Prostate gland (tissue), 2 donors: Measurements from ENCODE around the gene ERC2. TPM values are rescaled to one million over a fixed set of nuclear protein-coding genes. Genes with fewer than 3 reads are reported as not detected.

ENCODE experiments used
- DNase-seq: peaks from one replicate; pipeline ENCODE4 v3.0.0-alpha.2; 2019; ENCODE audit warnings: low spot score
- H3K27ac ChIP-seq, 2 donors: fragments of 200-600 bp; sonication (generic); 2 replicates each; pipeline ENCODE4 v1.5.1; 2017 to 2019
- H3K27me3 ChIP-seq: fragments of 200-600 bp; sonication (generic); replicated peaks from 2 replicates; pipeline ENCODE4 v1.5.1; 2019; ENCODE audit not compliant: insufficient read depth
- H3K36me3 ChIP-seq, 2 donors: fragments of 200-600 bp; sonication (generic); 1 replicate in 1 of 2; 2 replicates in 1 of 2; pipeline versions ENCODE4 v1.5.1 to v1.8.1; 2017 to 2019
- H3K4me1 ChIP-seq: fragments of 200-600 bp; sonication (generic); replicated peaks from 2 replicates; pipeline ENCODE4 v1.5.1; 2019
- H3K4me3 ChIP-seq, 2 donors: fragments of 200-600 bp; sonication (generic); 2 replicates each; pipeline ENCODE4 v1.5.1; 2017 to 2019
- H3K9me3 ChIP-seq: fragments of 200-600 bp; sonication (generic); 2 replicates; pipeline ENCODE4 v1.5.1; 2017
- CTCF ChIP-seq, 4 experiments: fragments of 200-600 bp in 2 of 4; fragments of 450-650 bp in 2 of 4; sonication (generic) in 2 of 4; IDR thresholded peaks; 1 replicate in 3 of 4; 2 replicates in 1 of 4; pipeline ENCODE4 v1.5.1; 2016 to 2019; ENCODE audit warnings: antibody characterized with exemption in 4 of 4, mild to moderate bottlenecking in 2 of 4, moderate library complexity in 2 of 4
- POLR2A ChIP-seq: fragments of 450-650 bp; IDR thresholded peaks from one replicate; pipeline ENCODE4 v1.6.1; 2016; ENCODE audit warnings: antibody characterized with exemption, mild to moderate bottlenecking
- POLR2AphosphoS5 ChIP-seq: sonication (generic); formaldehyde crosslinking; IDR thresholded peaks from one replicate; pipeline ENCODE4 v1.6.1; 2017; ENCODE audit warnings: antibody characterized with exemption
- WGBS: methylation state at CpG from one replicate; pipeline ENCODE4 v1.1.5; 2018; 5-methylcytosine and 5-hydroxymethylcytosine counted together
- intact Hi-C: fragments of 100-400 bp; cut with DNase I; formaldehyde crosslinking; loops from one replicate; pipeline ENCODE4 v1.14.2; 2022
- microRNA-seq: library from miRNA; unstranded; fragments of <30 nt; microRNA quantifications from one replicate; pipeline ENCODE4, GENCODE V29; 2016
- small RNA-seq, 2 donors: library from RNA; depleted of rRNA; stranded (forward); fragments of <200 nt; gene quantifications; one replicate each; pipeline ENCODE3, GENCODE V24; 2016
- total RNA-seq, 2 donors: library from RNA; depleted of rRNA; stranded (reverse); fragments of >200 nt; gene quantifications; one replicate each; pipeline ENCODE4 v1.1.0, GENCODE V29; 2016

ERC2 gene
- total RNA-seq, 2 donors from 2014 or later: 1.0 to 2.7 TPM

- Histone ChIP-seq H3K4me3 (no peak overlapping the region), H3K36me3 (no peaks in the 10 kb centered on the region), H3K4me1 (no peaks in the 10 kb centered on the region), H3K9me3 (no peaks in the 10 kb centered on the region), H3K27me3 (no peaks in the 10 kb centered on the region), H3K27ac (no peak overlapping the region)
- 75% methylated on average over 2 of the region's 2 CpGs for WGBS
- TF ChIP-seq POLR2AphosphoS5 (no peak), CTCF (IDR thresholded peaks at IDR 0.05) (no peak), POLR2A (no peak)
- intact Hi-C loops: no loop called here
- no peak for DNase-seq
Observed at GRCh38 chr3:55467099-55467498, 1001.2 kb downstream of the ERC2 start.

GRCh38 chr3:55466526-55466925 lies 1001.7 kb downstream of the ERC2 start:
- H3K27ac ChIP-seq: no peak overlapping the region
- no peak for TF ChIP-seq CTCF (IDR thresholded peaks at IDR 0.05)
- 88% methylated on average over 3 of the region's 3 CpGs for WGBS
- DNase-seq: no peak
- H3K27me3 ChIP-seq: no peaks in the 10 kb centered on the region
- no peaks in the 10 kb centered on the region for H3K9me3 ChIP-seq
- H3K36me3 ChIP-seq: no peaks in the 10 kb centered on the region
- no peak overlapping the region for H3K4me3 ChIP-seq
- intact Hi-C loops: no loop called here
- no peaks in the 10 kb centered on the region for H3K4me1 ChIP-seq

- intact Hi-C loops: no loop called here
- H3K9me3 ChIP-seq: no peaks in the 10 kb centered on the region
- TF ChIP-seq POLR2AphosphoS5: no peak
- TF ChIP-seq CTCF (IDR thresholded peaks at IDR 0.05): no peak
- TF ChIP-seq POLR2A: no peak
- H3K36me3 ChIP-seq: no peaks in the 10 kb centered on the region
- no peak overlapping the region for H3K4me3 ChIP-seq
- no peak for DNase-seq
- H3K27ac ChIP-seq: no peak overlapping the region
- H3K4me1 ChIP-seq: no peaks in the 10 kb centered on the region
- H3K27me3 ChIP-seq: peaks cover 2% of the 10 kb centered on the region
- WGBS: 92% methylated on average over 1 of the region's 1 CpG
Observed at GRCh38 chr3:55461896-55462295, 1006.4 kb downstream of the ERC2 start.

GRCh38 chr3:55459838-55460237 lies 1008.4 kb downstream of the ERC2 start:
- DNase-seq: no peak
- intact Hi-C loops: no loop called here
- H3K4me3 ChIP-seq: no peak overlapping the region
- H3K9me3 ChIP-seq: no peaks in the 10 kb centered on the region
- H3K36me3 ChIP-seq: no peaks in the 10 kb centered on the region
- no peak for TF ChIP-seq POLR2A
- no peak for TF ChIP-seq POLR2AphosphoS5
- TF ChIP-seq CTCF (IDR thresholded peaks at IDR 0.05): no peak
- no peaks in the 10 kb centered on the region for H3K4me1 ChIP-seq
- H3K27ac ChIP-seq: no peak overlapping the region
- peaks cover 2% of the 10 kb centered on the region for H3K27me3 ChIP-seq

Small RNAs within 50 kb of the gene (microRNA-seq; reads per million reads assigned to microRNA genes)
- gene MIR3938: not detected

Small RNAs within 50 kb of the gene (small RNA-seq; reads per million reads assigned to genes)
- gene MIR3938 (0.20 to 0.47 reads per million in 2 donors), gene RNA5SP133 (0 reads per million in 2 donors)

Other genes with a start within 250 kb of the ERC2 start
- 10 to 100 TPM; 12.3 to 34.4 TPM for gene CCDC66, start 88.7 kb upstream of the ERC2 start, total RNA-seq
- 100 to 1,000 TPM in 1 of 2 donors, 10 to 100 TPM in 1; 56.5 to 120 TPM for gene TASOR, start 214.8 kb upstream of the ERC2 start, total RNA-seq